GM12891 (cell line): ENCODE data around the gene ZNF438.

ENCODE experiments used
- PAX5 ChIP-seq: IDR thresholded peaks from 2 replicates; pipeline ENCODE4 v1.6.1; 2011; ENCODE audit warnings: low read length, moderate library complexity, mild to moderate bottlenecking; ENCODE audit not compliant: insufficient read depth, severe bottlenecking
- POLR2A ChIP-seq: IDR thresholded peaks from 2 replicates; pipeline ENCODE4 v1.6.1; 2011; ENCODE audit warnings: low read depth, low read length, control low read depth
- POLR2AphosphoS5 ChIP-seq: IDR thresholded peaks from 2 replicates; pipeline ENCODE4 v1.6.1; 2011; ENCODE audit warnings: low read depth, low read length, control low read depth

GRCh38 chr10:31075434-31075833, 43.8 kb upstream of the ZNF438 start:
- TF ChIP-seq POLR2AphosphoS5: no peak
- TF ChIP-seq POLR2A: no peak
- TF ChIP-seq PAX5: no peak
